ENCODE measurements around the gene UBXN4.
"Not testable (repeated sequence)": the region's sequence is repeated elsewhere in the genome, so short reads cannot be mapped to it uniquely, and the experiment has no call there.

UBXN4 gene

GRCh38 chr2:135773319-135773718 is 31.7 kb downstream of the UBXN4 start:
- no peak for DNase-seq

GRCh38 chr2:135773917-135774316 is 32.3 kb downstream of the UBXN4 start:
- no peak for DNase-seq

GRCh38 chr2:135775420-135775819 is 33.8 kb downstream of the UBXN4 start:
- no peak for DNase-seq

- DNase-seq = no peak
Measured at GRCh38 chr2:135776367-135776766, 34.7 kb downstream of the UBXN4 start.

- no peak for DNase-seq
Measured at GRCh38 chr2:135782231-135782630, 40.6 kb downstream of the UBXN4 start.

- no peak for DNase-seq
Measured at GRCh38 chr2:135783439-135783838, 41.8 kb downstream of the UBXN4 start.

- DNase-seq = no peak
Measured at GRCh38 chr2:135785032-135785431, 43.4 kb downstream of the UBXN4 start.

- no peak for DNase-seq
Measured at GRCh38 chr2:135786823-135787222, 45.2 kb downstream of the UBXN4 start.

GRCh38 chr2:135790423-135790822 is 48.8 kb downstream of the UBXN4 start:
- DNase-seq = no peak

GRCh38 chr2:135791418-135792190 is 49.9 kb downstream of the UBXN4 start:
- DNase-seq = no peak

GRCh38 chr2:135792401-135793150 is 50.9 kb downstream of the UBXN4 start:
- DNase-seq = no peak

GRCh38 chr2:135795641-135796040 is 54.0 kb downstream of the UBXN4 start:
- not testable (repeated sequence) for DNase-seq

GRCh38 chr2:135796606-135797005 is 55.0 kb downstream of the UBXN4 start:
- DNase-seq = no peak

- DNase-seq = peak; percentile 88
Measured at GRCh38 chr2:135797497-135798274, 56.0 kb downstream of the UBXN4 start.

- DNase-seq = no peak
Measured at GRCh38 chr2:135798275-135798705, 56.6 kb downstream of the UBXN4 start.

GRCh38 chr2:135798762-135799161 is 57.1 kb downstream of the UBXN4 start:
- DNase-seq = no peak

- no peak for DNase-seq
Measured at GRCh38 chr2:135799738-135800137, 58.1 kb downstream of the UBXN4 start.

- DNase-seq = no peak
Measured at GRCh38 chr2:135800513-135801460, 59.1 kb downstream of the UBXN4 start.

GRCh38 chr2:135802350-135802749 is 60.7 kb downstream of the UBXN4 start:
- no peak for DNase-seq

- DNase-seq = no peak
Measured at GRCh38 chr2:135803278-135803677, 61.6 kb downstream of the UBXN4 start.

- not testable (repeated sequence) for DNase-seq
Measured at GRCh38 chr2:135807874-135808273, 66.2 kb downstream of the UBXN4 start.

GRCh38 chr2:135812907-135813511 is 71.4 kb downstream of the UBXN4 start:
- no peak for DNase-seq

All from stimulated activated CD8-positive, alpha-beta memory T cell treated with anti-CD3 and anti-CD28 coated beads, Interleukin-4, amount 100 ng/mL, for 48 hours (primary cell).